GM19463 (cell line): ENCODE results near the gene IFI27.
"Not testable (repeated sequence)": the region's sequence is repeated elsewhere in the genome, so short reads cannot be mapped to it uniquely, and the experiment has no call there.

Source experiments
- ATAC-seq: cut with Tn5 transposase; IDR thresholded peaks from one replicate; pipeline ENCODE4 v1.9.1; 2021; ENCODE audit warnings: mild to moderate bottlenecking, moderate library complexity; ENCODE audit not compliant: unreplicated experiment

IFI27 gene

DNA sequence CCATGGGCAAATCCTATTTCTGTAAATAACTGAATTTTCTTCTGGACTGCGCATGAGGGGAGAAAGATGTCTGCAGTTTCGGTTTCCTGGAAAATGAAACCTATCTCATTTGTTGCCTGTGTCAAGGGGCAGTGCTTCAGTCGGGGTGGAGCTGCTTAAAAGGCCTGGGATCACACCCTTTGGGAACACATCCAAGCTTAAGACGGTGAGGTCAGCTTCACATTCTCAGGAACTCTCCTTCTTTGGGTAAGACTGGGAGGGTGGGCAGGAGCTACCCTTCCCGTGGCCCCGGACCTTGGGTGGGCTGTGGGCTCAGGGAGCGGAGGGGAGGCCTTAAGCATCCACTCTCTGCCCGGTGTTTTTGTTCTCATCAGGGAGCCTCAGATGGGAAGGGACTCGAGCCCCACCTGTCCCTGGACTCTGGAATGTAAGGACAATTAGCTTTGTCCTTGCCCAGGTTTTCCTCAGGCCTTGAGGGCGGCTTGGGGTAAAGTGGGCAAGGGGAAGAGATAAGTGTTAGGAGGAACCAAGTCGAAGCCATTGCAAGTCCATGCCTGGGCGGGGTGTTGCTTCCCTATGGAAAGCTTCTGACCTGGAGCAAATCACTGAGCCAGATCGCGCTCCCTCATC lies at the start of gene IFI27:
Gene IFI27 (plus strand): TSS at position 185 of the 630 bp plus-strand sequence.
- no peak for ATAC-seq

DNA sequence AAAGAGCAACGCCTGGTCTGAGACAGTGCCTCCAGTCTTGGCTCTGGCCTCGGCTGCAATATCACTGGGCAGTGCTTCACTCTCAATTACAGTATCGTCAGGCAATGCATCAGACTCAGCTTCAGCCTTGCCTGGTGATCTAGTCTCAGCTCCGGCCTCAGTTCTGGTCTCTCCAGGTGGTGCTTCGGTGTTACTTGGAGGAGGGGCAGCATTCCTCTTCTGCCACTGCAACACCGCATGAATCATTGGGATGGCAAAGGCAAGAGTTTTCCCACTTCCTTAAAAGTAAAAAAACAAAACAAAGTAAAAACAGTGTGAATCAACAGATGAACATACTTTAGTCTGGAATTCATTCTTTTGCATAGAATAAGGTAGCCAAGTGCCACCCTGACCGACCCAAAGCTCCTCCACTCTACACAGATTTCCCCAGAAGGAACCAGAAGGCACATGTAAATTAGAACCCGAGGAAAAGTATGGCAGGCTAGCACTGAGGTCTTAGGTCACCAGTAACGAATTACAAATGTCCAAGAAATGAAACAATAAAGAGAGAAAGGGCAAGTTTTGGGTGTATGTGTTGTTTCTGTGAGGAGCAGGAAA lies 48.1 kb upstream of the IFI27 start:
- ATAC-seq: no peak

DNA sequence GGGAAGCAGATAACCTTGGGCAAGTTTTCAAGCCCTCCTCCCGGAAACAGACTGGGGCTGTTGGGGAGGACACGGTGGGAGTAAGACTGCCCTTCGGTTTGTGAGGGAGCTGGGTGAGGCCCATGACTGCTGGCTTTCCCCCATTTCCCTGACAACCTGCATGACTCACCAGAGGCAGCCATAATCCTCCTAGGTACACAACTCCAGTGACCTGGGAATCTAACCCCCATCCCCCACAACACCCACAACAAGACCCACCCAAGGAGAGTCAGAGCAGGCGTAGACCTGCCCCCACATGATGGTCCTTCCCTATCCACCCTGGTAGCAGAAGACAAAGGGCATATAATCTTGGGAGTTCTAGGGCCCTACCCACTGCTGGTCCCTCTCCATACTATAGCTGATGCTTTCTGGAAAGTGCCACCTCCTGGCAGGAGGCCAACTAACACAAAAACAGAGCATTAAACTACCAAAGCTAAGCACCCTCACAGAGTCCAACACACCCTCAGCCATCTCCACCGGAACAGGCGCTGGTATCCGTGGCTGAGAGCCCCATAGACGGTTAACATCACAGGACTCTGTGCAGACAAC lies 44.4 kb upstream of the IFI27 start:
- no peak for ATAC-seq

DNA sequence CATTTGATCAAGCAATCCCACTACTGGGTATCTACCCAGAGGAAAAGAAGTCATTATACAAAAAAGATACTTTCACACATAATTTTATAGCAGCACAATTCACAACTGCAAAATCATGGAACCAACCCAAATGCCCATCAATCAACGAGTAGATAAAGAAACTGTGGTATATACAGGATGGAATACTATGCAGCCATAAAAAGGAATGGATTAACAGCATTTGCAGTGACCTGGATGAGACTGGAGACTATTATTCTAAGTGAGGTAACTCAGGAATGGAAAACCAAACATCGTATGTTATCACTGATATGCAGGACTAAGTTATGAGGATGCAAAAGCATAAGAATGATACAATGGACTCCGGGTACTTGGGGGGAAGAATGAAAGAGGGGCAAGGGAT lies 38.5 kb upstream of the IFI27 start:
- not testable (repeated sequence) for ATAC-seq

DNA sequence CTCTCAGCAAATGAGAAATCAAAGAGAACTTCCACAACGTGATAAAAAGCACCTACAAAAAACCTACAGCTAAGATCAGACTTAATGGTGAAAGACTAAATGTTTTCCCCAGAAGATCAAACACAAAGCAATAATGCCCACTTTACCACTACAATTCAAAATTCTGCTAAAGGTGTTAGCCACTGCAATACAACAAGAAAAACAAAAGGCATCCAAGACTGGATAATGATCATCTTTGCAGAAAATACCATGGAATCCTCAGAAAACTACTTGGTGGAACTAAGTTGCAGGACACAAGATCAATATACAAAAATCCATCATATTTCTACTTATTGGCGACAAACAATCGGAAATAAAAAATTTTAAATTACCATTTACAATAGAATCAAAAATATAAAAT lies 36.0 kb upstream of the IFI27 start:
- ATAC-seq: no peak

DNA sequence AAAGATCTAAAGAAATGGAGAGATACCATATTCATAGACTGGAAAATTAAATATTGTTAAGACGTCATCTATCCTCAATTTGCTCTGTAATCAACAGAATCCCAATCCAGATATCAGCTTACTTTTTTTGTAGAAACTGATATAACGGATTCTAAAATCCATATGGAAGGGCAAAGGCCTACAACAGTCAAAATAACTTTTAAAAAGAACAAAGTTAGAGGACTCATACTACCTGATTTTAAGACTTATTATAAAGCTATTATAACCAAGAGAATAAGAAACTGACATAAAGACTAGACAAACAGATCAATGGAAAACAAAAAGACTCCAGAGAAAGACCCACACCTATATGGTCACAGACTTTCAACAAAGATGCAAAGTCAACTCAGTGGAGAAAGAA lies 35.5 kb upstream of the IFI27 start:
- no peak for ATAC-seq

DNA sequence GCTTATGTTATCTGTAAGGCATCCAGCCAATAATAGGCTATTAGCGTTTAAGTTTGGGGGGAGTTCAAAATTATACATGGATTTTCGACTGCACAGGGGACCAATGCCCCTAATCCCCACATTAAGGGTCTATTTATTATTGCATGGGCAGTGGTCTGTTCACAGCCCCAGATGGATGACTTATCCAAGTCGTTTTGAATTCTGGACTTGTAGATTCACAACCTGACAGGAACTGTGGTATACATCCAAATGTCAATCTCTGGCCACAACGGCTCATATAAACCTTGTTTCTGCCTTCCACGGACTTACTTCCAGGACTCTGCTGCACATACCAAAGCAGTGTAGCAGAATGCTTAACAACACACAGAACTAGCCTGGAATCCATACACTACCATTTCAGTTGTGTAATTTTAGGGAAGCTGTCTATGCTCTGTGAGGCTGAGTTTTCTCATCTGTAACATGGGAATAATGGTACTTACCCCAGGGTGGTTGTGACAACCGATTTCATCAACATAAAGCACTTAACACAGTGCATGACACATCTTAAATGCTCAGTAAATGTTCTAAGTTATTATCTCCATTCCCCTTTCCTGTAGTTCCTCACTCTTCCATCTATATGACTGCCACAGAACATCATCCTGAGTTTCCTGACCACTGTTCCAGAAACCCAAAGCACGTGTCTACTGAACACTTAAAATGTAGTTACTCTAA lies 33.3 kb upstream of the IFI27 start:
- no peak for ATAC-seq

DNA sequence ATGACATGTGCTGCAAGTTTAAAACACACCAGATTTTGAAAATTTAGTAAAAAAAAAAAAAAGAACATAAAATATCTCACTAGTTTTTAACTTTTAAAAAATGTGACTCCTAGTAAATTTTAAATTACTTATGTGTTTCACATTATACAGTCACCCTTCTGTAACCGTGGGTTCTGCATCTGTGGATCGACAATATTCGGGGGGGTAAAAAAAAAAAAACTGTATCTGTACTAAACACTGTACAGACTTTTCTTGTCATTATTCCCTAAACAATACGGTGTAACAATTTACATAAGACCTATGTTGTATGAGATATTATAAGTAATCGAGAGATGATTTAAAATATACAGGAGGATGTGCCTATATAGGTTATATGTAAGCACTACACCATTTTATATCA lies 32.7 kb upstream of the IFI27 start:
- ATAC-seq: no peak

DNA sequence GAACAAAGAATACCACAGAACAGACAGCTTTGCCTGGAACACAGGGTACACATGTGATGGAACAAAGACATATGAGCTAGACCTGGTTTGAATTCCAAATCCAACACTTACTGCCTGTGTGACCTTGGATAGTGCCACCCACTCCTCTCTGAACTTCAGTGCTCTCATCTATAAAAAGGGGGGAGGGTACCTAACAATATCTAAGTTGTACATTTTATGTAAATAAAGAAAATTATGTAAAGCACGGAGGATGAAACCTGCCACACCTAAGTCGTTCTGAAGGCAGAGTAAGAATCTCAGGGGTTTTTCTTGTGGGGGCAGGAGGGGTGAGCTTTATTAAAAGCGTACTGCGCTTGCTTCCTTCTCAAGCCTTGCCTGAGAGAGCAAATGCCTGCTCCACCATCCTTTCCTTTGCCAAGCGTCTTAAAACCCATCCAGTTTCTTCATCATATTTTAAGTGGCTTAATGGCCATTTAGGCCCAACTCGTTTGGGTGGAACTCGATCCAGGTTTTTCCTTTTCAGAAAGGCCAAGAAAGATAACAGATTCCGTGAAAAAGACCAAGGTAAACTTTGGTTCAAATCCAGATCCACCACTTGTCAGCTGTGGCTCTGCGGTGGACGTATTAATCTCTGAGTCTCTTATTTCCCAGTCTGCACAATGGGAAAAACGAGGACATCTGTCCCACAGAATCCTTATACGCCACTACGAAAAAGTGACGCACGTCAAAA lies 30.5 kb upstream of the IFI27 start:
- no peak for ATAC-seq

DNA sequence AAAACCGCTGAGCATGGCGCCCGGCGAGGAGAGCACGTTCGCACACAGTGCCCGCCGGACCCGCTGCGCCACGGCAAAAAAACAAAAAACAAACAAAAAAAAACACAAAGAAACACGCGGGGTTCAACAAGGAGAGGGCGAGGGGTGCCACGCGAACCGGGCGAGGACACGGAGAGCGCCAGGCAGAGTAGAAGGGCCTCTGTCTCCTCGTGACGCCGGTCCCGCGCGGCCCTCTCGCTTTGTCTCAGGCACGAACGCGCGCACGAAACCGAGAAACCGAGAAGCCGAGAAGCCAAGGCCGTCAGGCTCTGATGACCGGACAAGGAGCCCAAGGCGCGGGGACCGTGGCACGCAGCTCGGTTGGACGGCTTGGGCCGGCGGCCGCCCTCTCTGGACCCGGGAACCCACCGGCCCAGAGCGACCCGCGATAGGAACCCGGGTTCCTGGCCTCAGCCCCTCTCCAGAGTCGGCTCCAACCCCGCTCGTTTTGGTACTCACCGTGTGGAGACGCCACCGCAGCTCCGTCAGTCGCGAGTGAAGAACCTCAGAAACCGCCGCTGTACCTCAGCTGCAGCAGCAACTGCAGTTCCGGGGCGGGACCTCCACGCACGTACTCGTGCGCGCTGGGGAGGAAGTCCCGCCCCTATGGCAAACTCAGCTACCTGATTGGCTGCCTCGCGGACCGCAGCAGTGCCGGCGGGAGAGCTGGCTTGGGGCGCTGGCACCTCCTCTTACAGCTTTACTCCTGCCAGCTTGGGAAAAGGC lies 29.7 kb upstream of the IFI27 start, which contains the start of the genes DDX24 and IFI27L1:
Gene DDX24 (minus strand): TSS at position 582 of the 765 bp plus-strand sequence. CDS start 1,460 bp downstream, outside the sequence.
Gene IFI27L1 (plus strand): TSS at position 690 of the 765 bp plus-strand sequence. CDS start 15,628 bp downstream, outside the sequence.
- peak; percentile 99 for ATAC-seq

DNA sequence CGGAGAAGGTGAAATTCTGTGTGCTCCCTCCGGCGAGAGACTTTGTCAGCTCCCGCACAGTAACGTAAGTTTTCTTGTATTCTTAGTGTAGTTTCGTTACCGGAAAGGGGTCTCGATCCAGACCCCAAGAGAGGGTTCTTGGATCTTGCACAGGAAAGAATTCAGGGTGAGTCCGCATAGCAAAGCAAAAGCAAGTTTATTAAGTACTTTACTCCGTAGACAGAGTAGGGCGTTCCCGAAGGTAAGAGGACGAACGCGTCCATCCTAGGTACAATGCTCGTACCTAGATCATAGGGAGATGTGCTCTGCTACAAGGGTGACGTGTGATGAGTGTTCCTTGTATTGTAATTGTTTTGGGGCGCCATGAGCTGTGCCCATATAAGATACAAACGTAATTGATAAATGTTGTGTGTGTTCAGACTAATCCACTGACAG lies 29.1 kb upstream of the IFI27 start:
- peak; percentile 10 for ATAC-seq

DNA sequence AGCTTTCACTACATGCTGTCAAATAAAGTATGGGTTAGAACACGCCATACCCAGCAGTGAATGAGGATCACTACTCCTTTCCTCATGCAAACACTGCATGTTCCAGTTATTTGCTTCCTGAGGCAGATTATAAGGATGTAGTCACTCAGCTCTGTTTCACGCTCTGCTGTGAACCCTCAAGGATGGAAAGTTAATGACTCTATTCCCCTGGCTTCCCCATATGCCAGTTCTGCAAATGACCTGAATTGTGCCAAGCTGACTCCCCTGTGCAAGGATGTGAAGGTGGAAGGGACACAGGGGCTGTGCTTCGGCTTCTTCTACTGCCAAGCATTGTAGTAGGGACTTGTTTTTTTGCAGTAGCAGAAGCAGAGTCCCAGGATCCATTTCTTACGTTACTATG lies 22.6 kb upstream of the IFI27 start:
- no peak for ATAC-seq

DNA sequence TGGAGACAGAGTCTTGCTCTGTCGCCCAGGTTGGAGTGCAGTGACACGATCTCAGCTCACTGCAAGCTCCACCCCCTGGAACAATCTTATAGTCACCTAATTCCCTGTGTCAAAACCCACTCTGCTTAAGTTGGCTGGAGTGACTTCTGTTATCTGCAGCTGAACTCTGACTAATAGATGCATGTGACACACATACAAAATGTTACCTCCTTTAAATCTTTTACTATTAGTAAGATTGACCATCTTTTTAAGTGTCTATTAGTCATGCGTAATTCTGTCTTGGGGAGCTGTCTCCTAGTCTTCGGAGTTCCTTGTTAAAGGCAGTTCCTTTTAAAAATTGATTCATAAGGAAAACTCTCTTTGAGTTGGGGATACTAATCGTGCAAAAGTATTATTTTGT lies 22.0 kb upstream of the IFI27 start:
- no peak for ATAC-seq

DNA sequence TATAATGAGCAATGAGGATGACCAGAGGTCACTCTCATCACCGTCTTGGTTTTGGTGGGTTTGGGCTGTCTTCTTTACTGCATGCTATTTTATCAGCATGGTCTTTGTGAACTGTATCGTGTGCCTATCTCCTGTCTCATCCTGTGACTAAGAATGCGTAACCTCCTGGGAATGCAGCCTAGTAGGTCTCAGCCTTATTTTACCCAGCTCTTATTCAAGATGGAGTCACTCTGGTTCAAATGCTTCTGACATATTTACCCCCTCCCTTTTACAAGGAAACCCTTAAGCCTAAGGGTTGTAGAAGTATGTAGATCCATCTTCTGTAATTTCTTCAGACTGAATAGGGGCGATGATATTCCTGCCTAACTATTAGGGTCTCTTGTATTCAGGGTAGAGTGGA lies 21.1 kb upstream of the IFI27 start:
- no peak for ATAC-seq

DNA sequence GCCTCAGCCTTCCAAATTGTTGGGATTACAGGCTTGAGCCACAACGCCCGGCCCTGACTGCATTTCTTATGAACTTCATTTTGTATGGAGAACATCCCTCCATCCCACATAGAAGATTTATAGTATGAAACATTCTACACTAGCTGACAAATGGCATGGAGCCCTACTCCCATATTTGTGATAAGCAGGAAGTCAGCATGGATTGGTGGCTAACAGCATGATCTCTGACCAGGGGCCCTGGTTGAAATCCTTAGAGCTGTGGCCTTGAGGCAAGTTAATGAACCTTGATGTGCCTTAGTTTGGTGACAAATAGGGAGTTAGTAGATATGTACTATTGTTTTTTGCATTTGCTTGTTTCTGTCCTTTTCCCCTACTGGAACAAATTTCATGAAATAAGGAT lies 17.1 kb upstream of the IFI27 start:
- ATAC-seq: no peak

DNA sequence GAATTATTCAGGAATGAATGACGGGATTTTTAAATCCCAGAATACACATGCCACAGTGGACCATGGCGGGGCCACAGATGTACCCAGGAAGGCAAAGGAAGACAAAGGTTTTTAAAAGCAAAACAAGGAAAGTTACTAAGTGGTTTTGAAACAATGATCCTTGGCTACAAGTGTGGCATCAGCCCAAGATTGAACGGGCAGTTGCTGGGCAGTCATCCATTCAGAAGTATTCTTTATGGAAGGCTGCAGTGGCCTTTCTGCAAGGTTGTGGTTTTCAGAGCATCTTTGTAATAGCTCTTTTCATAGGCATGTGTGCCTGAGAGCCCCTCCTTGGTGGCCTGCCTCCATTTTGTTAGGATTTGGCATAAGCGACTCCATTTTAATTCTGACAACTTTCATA lies 13.4 kb upstream of the IFI27 start:
- ATAC-seq: no peak

DNA sequence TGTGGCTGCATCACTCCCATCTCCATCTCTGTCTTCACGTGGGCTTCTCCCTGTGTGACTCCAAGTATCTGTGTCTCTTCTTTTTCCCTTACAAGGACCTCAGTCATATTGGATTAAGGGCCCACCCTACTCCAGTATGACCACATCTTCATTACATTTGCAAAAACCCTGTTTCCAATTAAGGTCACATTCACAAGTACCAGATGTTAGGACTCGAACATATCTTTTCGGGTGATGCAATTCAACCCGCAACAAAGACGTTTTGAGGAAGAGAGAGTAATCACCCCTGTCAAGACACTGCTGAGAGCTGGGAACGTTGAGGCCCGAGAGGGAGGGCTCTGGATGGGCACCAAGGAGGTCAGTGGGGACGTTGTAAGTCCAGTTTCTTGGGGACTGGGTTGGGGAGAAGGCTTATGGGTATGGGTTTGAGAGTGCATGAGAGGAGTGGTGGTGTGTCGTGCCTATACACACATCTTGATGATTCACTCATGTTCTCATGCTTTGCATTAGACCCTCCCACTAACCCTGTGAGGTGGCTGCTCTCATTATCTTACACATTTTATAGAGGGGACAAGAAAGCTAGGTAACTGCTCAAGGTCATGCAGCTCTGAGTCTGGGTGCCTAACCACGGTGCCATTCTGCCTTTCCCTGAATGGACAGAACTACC lies 12.1 kb upstream of the IFI27 start:
- ATAC-seq: no peak

DNA sequence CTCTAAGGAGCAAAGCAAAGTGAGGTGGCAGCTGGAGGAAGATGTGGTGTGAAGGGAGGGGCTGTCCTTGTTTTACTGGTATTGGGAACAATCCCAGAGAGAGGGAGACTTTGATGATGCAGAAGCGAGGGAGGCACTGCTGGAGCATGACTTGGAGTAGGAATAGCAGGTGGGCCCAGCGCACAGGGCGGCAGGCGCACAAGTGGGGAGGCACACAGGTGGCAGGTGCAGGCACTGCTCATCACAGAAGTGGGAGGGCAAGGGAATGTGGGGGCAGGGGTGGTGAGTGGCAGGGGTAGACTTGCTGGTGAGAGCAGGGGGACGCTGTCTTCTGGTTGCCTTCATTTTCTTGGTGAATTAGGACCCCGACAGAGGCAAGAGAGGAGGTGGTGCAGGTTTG lies 11.5 kb upstream of the IFI27 start:
- no peak for ATAC-seq

DNA sequence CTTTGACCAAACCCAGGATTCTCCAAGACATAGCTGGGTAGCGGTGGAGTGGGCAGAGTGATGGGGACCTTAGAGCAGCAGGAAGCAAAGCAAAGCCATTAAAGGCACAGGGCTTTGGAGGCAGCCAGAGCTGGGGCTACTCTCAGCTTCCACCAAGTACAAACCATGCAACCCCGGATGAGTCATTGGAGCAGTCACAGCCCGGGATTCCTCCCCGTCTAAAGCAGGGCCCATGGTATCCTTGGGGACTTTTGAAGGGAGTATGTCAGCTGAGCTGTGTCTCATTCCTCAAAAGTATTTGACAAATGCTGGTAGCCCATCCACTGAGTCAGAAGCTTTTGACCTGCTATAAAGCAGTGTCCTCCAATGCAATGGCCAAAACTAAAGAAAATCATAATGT lies 9.7 kb upstream of the IFI27 start:
- ATAC-seq: no peak

DNA sequence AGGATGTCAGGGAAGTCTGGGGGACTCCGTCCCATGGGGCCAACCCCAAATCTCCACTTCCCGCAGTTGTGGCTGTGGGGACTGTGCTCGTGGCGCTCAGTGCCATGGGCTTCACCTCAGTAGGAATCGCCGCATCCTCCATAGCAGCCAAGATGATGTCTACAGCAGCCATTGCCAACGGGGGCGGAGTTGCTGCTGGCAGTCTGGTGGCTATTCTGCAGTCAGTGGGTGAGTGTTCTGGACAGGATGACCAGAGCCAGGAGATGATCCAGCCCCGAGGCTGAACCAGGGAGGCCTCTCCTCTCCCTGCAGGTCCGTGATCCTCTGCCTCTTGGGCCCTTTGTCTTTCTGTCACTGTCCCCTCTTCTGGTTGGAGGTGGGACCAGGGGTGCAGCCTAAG lies 8.8 kb upstream of the IFI27 start:
- ATAC-seq: no peak
